OCI-LY3 (cell line): ENCODE results near the gene ACAT2.

ENCODE experiments used
- CTCF ChIP-seq: fragments of 200-600, 300-600 bp; sonication (generic); IDR thresholded peaks from 2 replicates; pipeline ENCODE4 v1.5.1; 2014; ENCODE audit warnings: antibody characterized with exemption, low read length, low read depth
- EZH2phosphoT487 ChIP-seq: fragments of 200-600 bp; shearing (Covaris generic); IDR thresholded peaks from 2 replicates; pipeline ENCODE4 v1.6.1; 2018; ENCODE audit warnings: antibody characterized with exemption, mixed run types, low read depth

GRCh38 chr6:159761129-159761872, 544 bp upstream of the ACAT2 start:
- TF ChIP-seq CTCF (no peak), EZH2phosphoT487 (no peak)
